T-helper 1 cell treated with Interleukin-12 subunit alpha and Interleukin-12 subunit beta and Interleukin-4 antibody, amounts not matched to agents 30 μg/mL and 1 μg/mL, for 36 hours (primary cell): ENCODE results near the gene MGAT5.
A peak's percentile ranks its signal among the peaks of the same experiment; 100 is the strongest.

ENCODE experiments used
- H3K27ac Mint-ChIP-seq: one replicate; pipeline ENCODE4 v1.8.0; 2021; ENCODE audit warnings: mild to moderate bottlenecking, mixed read lengths
- H3K27me3 Mint-ChIP-seq: one replicate; pipeline ENCODE4 v1.8.0; 2021; ENCODE audit warnings: low read depth, mixed read lengths
- H3K36me3 Mint-ChIP-seq: one replicate; pipeline ENCODE4 v1.8.0; 2021; ENCODE audit warnings: low read depth, mixed read lengths
- H3K4me1 Mint-ChIP-seq: one replicate; pipeline ENCODE4 v1.8.0; 2021; ENCODE audit warnings: low read depth, mixed read lengths
- H3K4me3 Mint-ChIP-seq: one replicate; pipeline ENCODE4 v1.8.0; 2021; ENCODE audit warnings: mild to moderate bottlenecking, moderate library complexity, mixed read lengths
- H3K9me3 Mint-ChIP-seq: one replicate; pipeline ENCODE4 v1.8.0; 2021; ENCODE audit warnings: mixed read lengths

The MGAT5 gene

DNA sequence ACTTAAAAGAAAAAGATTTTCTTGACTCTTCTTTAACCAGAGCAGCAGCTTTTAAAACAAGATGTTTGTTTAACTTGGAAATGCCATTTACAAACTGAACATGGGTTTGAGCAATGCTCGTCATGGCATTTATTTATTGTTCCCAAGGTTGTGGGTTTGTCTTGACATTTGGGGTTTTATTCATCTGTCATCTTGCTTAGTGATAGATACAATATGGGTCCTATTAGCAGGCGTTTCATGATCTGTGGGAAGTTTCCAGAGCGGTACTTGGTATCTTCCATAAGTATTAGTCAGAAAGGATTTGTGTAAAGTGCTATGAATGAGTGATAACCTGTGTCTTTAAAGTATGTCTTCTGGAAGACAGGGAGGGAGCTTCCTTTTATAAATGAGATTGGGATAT lies 29.9 kb upstream of the MGAT5 start:
- Mint-ChIP-seq H3K4me1 (peaks cover 18% of the 10 kb centered on the region), H3K36me3 (peaks cover 11% of the 10 kb centered on the region), H3K27ac (no peak overlapping the region), H3K27me3 (no peaks in the 10 kb centered on the region), H3K9me3 (peaks cover 20% of the 10 kb centered on the region), H3K4me3 (no peak overlapping the region)

DNA sequence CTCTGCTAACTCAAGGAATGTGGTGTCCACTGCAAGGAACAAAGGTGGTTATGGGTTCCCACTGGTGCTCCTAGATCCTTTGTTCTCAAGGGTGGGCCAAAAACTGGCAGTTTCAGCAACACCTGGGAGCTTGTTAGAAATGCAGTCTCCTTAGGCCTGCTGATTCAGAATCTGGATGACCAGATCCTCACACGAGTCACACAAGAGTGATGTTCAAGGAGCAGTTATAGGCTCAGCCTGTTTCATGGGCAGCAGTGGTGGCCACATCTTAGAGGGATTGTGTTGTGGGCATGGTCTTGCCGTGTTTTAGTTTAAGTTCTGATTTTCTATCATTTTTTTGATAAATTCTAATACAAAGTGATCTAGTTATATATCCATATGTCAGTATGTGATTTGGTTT lies 28.7 kb upstream of the MGAT5 start:
- Mint-ChIP-seq H3K27ac (no peak overlapping the region), H3K36me3 (peaks cover 14% of the 10 kb centered on the region), H3K27me3 (no peaks in the 10 kb centered on the region), H3K4me3 (no peak overlapping the region), H3K4me1 (peaks cover 14% of the 10 kb centered on the region), H3K9me3 (peaks cover 21% of the 10 kb centered on the region)

DNA sequence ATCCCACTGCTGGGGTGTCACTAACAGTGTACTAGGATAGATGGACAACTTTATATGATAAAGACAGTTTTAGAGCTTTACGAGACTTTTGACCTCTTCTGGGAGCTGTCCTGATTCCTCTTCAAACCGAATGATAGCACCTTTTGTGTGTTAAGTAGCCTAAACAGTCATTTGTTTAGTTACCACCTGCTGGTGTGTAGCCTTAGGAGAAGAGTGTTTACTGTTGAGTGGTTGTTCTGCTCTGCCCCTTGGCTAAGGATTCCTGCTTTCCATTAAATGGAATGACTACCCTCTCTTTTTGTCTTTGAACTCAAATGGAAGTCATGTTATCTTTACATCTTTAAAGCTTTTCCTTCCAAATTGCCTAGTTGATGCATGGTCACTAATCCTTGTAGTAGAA lies 28.0 kb upstream of the MGAT5 start:
- Mint-ChIP-seq H3K27ac (no peak overlapping the region), H3K27me3 (no peaks in the 10 kb centered on the region), H3K36me3 (peaks cover 14% of the 10 kb centered on the region), H3K4me1 (peaks cover 15% of the 10 kb centered on the region), H3K4me3 (no peak overlapping the region), H3K9me3 (peaks cover 21% of the 10 kb centered on the region)

DNA sequence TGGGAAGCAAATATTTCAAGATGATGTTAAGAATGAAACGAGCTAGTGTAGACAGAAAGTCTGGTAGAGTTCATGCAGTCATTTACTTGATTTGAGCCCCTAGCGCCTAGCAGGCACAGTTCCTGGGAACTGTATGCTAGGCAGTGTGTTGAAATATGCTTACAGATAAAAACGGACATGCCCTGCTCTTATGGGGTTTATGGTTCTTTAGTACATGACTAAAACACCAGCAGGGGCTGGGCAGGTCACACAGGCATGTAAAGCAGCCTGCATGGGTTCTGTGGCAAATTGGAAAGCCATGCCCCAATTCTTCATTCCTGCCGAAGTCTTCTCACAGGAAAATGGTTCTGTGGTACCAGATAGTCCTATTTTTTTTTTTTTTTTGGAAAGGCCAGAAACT lies 27.3 kb upstream of the MGAT5 start:
- no peaks in the 10 kb centered on the region for H3K27me3 Mint-ChIP-seq

DNA sequence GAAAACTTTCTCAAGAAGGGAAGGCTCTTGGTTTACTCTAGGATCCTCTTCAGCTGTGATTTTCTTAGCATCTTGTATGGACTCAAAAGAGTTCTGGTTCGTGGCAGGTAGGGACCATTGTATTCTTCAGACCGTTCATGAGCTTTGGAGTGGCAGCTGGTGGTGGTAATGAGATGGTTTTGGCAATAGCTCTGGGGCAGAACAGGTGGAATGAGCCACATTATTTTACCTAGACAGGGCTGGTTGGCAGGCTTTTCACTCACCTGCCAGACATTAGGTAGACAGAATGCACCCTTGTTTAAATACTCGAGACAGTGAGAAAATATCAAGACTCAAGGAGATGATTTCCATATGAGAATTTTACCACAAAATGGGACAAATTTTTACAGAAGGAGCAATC lies 26.2 kb upstream of the MGAT5 start:
- Mint-ChIP-seq H3K4me3 (no peak overlapping the region), H3K27ac (no peak overlapping the region), H3K9me3 (peaks cover 25% of the 10 kb centered on the region), H3K27me3 (no peaks in the 10 kb centered on the region), H3K4me1 (peaks cover 29% of the 10 kb centered on the region), H3K36me3 (peaks cover 17% of the 10 kb centered on the region)

More for the DNA sequence above, 27.3 kb upstream of the MGAT5 start:
- no peak overlapping the region for H3K4me3 Mint-ChIP-seq
- H3K27ac Mint-ChIP-seq = no peak overlapping the region
- H3K9me3 Mint-ChIP-seq = peaks cover 21% of the 10 kb centered on the region
- peaks cover 14% of the 10 kb centered on the region for H3K36me3 Mint-ChIP-seq
- peaks cover 19% of the 10 kb centered on the region for H3K4me1 Mint-ChIP-seq

DNA sequence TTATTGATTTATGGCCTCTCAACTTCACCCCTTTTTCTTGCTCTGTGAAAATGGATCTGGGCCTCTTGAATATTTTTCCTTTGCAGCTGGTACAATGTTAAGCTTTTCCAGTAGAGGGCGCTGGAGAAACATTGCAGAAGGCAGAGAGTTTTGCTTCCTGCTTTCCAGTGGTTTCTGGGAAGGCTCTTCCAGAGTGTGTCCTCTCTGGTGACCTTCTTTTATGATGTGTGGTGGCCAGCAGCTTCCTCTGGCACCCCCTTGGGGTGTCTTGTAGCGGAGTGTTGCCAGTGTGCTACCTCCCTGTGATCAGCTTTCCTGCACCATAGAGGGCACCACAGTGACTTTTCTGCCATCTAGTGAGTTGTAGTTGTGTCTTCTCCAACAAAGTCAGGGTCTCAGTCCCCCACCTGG lies 25.4 kb upstream of the MGAT5 start:
- Mint-ChIP-seq H3K4me3 (no peak overlapping the region), H3K27me3 (no peaks in the 10 kb centered on the region), H3K9me3 (peaks cover 25% of the 10 kb centered on the region), H3K4me1 (peaks cover 38% of the 10 kb centered on the region), H3K36me3 (peaks cover 17% of the 10 kb centered on the region), H3K27ac (no peak overlapping the region)

DNA sequence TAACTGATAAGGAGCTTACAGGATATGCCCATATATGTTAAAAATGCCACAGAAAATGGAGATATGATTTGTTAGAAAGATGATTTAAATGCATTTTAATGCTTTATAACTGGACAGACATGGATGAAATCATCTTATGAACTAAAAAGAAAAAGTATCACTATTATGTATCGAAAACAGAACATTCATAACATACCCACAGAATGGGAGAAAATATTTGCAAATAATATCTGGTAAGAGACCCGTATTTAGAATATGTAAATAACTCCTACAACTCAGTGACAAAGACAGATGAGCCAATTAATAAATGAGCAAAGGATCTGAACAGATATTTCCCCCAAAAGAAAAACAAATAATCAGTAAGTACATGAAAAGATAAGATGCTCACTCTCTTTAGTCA lies 24.3 kb upstream of the MGAT5 start:
- H3K4me1 Mint-ChIP-seq = peaks cover 47% of the 10 kb centered on the region
- peaks cover 25% of the 10 kb centered on the region for H3K9me3 Mint-ChIP-seq
- H3K36me3 Mint-ChIP-seq = peaks cover 19% of the 10 kb centered on the region
- no peak overlapping the region for H3K4me3 Mint-ChIP-seq
- H3K27me3 Mint-ChIP-seq = no peaks in the 10 kb centered on the region
- H3K27ac Mint-ChIP-seq = no peak overlapping the region

DNA sequence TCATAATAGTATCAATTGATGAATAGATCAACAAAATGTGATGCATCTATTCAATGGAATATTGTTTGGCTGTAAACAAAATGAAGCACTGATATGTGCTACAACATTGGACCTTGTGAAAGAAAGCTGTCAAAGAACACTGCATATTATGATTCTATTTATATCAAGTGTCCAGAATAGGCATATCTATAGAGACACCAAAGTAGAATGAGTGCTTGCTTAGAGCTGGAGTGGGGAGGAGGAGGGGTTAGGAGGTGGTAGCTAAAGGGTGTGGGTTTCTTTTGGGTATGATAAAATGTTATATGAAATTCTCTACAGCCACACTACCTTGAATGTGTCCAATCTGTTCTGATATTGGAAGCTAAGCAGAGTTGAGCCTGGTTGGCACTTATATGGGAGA lies 23.0 kb upstream of the MGAT5 start:
- Mint-ChIP-seq H3K27me3 (no peaks in the 10 kb centered on the region), H3K4me1 (peaks cover 57% of the 10 kb centered on the region), H3K36me3 (peaks cover 21% of the 10 kb centered on the region), H3K27ac (no peak overlapping the region), H3K4me3 (no peak overlapping the region), H3K9me3 (peaks cover 25% of the 10 kb centered on the region)

DNA sequence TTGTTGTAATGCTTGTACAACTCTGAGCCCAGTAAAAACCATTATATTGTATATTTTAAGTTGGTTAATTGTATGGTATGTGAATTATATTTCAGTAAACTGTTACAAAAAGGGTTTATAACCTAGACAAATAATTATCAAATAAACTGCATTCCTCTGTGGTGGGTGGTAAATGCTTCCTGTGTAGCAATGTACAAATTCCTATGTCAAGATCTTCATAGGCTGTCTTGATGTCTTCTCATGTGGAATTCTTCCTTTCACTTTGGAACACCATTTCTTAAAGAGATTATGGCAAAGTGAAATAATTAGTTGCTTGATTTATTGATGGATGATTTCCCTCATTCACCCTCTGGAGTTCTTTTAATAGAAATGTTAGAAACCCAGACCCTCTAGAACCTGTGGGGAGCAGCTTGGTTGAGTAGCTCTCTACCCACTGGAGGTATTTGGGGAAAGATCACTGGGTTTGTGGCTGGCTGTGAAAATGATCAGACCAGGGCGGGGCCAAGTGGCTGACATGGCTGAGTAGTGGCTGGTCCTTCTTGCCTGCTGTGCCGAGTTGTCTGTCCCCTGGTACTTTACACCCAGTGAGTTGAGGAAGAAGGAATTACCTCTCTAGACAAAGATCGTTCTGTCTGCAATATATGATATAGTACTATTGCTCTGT lies 22.4 kb upstream of the MGAT5 start:
- Mint-ChIP-seq H3K27ac (peak overlapping the region; percentile 69), H3K9me3 (peaks cover 25% of the 10 kb centered on the region), H3K36me3 (peaks cover 21% of the 10 kb centered on the region), H3K4me3 (no peak overlapping the region), H3K27me3 (no peaks in the 10 kb centered on the region), H3K4me1 (peaks cover 60% of the 10 kb centered on the region)

DNA sequence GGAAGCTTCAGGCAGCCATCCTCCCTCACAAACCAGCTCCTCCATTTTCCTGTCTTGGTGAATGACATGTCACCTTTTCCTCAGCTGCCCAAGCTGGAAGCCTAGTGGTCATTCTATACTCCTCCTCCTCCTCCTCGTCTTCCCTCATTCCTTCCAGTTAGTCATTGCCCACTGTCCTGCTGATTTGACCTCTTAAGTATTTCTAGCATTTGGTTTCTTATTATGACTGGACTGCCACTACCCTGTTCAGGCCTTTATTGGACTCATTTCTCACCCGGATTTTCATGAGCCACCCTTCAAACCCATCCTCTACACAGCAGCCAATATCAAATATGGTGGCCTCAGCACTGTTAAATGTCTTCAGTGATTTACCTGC lies 21.9 kb upstream of the MGAT5 start:
- peak overlapping the region; percentile 69 for H3K27ac Mint-ChIP-seq
- peaks cover 63% of the 10 kb centered on the region for H3K4me1 Mint-ChIP-seq
- peaks cover 25% of the 10 kb centered on the region for H3K9me3 Mint-ChIP-seq
- H3K36me3 Mint-ChIP-seq = peaks cover 21% of the 10 kb centered on the region
- no peaks in the 10 kb centered on the region for H3K27me3 Mint-ChIP-seq
- no peak overlapping the region for H3K4me3 Mint-ChIP-seq

DNA sequence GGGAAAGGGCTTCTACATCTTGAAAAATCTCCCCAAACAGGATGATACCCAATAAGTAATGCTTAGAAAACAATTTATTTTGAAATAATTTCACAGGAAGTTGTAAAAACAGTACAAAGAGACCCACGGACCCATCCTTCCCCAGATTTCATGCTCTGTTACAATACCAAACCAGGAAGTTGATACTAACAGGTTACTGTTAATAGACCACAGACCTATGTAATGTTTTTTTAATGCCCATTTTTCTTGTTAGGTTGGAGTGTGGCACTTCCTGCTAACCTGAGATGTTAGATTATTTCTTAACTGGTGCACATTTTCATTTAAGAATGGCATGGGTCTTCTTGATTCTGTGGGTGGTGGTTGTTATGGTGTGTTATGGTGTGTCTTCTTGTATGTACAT lies 21.4 kb upstream of the MGAT5 start:
- Mint-ChIP-seq H3K9me3 (peaks cover 20% of the 10 kb centered on the region), H3K36me3 (peaks cover 16% of the 10 kb centered on the region)

DNA sequence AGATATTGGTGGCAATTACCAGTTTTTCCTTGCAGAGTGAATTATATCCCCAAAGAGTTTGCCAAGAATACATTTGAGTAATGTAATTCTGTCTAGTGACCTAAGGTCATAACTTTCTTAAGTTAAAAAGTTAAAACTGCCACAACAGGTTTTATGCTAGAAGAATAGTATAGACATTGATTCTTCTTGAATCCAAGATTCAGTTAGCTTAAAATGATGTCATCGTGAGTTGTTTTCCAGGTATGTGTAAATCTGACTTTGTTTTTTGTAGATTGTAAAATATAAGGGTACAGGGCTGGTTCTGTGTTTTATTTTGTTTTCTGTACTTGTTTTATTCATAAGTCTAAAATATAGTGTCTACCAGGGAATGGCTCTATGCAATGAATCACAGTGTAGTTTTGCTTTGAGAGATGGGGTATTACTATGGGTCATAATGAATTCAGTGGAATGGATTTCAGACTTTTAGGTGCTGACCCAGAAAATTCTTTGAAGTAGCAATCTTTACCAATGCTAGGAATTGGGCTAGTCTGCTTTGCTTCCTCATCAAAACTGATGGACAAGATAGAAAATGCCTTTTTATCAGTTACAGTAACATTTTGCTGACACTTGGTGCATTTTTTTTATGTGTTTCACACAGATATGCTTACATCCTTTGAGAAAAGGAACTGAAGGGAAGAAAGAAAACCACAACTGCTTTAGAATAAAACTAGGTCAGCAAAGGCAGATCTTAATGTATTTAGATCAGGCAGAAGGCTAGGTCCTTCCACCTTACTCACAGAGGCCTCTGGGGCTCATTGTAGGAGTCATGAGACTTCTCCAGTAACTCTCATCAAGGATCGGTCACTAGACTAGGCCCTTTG lies 20.8 kb upstream of the MGAT5 start:
- Mint-ChIP-seq H3K36me3 (peaks cover 14% of the 10 kb centered on the region), H3K27me3 (no peaks in the 10 kb centered on the region), H3K4me3 (peak overlapping the region; percentile 15), H3K9me3 (peaks cover 13% of the 10 kb centered on the region), H3K4me1 (peaks cover 61% of the 10 kb centered on the region), H3K27ac (peak overlapping the region; percentile 69)

More for the DNA sequence above, 21.4 kb upstream of the MGAT5 start:
- Mint-ChIP-seq H3K27me3 (no peaks in the 10 kb centered on the region), H3K4me3 (peak overlapping the region; percentile 15), H3K27ac (peak overlapping the region; percentile 69), H3K4me1 (peaks cover 61% of the 10 kb centered on the region)

DNA sequence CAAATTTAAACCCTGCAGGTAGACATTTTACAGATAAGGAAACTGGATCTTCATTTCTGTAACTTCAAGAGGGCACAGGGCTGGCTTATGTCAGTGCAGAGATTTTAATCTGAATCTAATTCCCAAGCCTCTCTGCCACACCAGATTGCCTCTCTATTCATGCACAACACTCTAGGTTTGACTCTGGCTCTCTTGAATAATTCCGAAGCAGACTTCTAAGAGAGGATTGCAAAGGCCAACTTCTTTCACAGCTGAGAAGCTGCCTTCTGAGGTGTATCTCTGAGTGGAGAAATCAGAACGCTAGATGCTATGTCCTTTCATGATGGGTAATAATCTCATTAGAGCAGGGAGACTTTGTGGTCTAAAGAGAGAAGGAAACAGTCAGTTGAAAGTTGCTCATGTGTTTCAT lies 20.1 kb upstream of the MGAT5 start:
- Mint-ChIP-seq H3K27me3 (no peaks in the 10 kb centered on the region), H3K27ac (peak overlapping the region; percentile 69), H3K36me3 (peaks cover 12% of the 10 kb centered on the region), H3K4me3 (peak overlapping the region; percentile 15), H3K4me1 (peaks cover 61% of the 10 kb centered on the region), H3K9me3 (peaks cover 8% of the 10 kb centered on the region)

DNA sequence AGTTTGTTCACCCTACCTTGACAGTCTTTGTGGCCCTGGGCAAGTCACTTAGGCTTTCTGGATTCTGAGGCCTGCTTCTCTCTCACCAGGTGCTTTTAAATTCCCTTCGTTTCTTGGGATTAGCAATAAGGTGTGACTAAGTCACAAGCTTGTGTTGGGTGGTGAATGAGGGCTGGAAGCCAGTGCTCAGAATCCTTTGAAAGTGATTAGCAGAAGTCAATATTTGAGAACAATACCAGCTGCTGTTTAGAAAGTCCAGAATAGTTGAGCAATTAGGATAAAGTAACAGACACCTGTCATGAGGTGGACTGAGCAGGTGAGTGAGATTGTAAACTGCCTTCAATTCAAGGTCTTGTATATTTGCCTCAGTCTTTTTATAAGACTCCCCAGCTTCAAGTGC lies 19.3 kb upstream of the MGAT5 start:
- Mint-ChIP-seq H3K36me3 (peaks cover 10% of the 10 kb centered on the region), H3K4me3 (no peak overlapping the region), H3K27me3 (no peaks in the 10 kb centered on the region), H3K9me3 (peaks cover 3% of the 10 kb centered on the region), H3K4me1 (peaks cover 58% of the 10 kb centered on the region), H3K27ac (no peak overlapping the region)

DNA sequence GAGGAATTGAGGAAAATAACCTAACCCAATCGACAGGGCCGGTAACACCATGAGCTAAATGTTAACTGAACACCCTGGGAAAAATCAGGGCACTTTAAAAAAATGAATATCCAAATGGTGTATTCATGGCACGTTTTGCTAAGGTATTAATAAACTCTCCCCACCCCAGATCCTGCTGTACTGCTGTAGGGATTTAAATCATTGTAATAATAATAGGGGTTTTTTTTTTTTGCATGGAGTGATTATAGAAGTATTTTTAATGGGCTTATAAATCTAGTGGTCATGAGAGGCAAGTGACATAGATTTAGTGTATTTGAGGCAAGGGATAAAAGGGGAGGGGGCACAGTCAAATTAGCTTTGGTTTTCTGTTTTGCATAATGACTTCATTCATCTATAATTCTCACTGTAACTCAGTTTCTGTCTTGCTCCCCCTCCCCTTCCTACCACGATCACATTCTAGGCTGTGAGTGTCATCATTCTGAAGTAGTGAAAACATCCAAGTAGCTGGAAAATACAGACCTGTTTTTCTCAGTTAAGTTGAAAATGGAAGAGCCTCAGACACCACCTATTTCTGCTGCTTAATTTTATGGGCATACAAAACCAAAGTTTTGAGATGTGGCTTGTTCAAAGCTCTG lies 18.2 kb upstream of the MGAT5 start:
- Mint-ChIP-seq H3K4me3 (no peak overlapping the region), H3K27me3 (peaks cover 3% of the 10 kb centered on the region)

More for the DNA sequence above, 18.2 kb upstream of the MGAT5 start:
- H3K4me1 Mint-ChIP-seq = peaks cover 58% of the 10 kb centered on the region
- no peak overlapping the region for H3K27ac Mint-ChIP-seq
- H3K9me3 Mint-ChIP-seq = peaks cover 3% of the 10 kb centered on the region
- peaks cover 7% of the 10 kb centered on the region for H3K36me3 Mint-ChIP-seq
